ENCODE data around the gene SNCAIP.
A peak's percentile ranks its signal among the peaks of the same experiment; 100 is the strongest.
"Not testable (repeated sequence)": the region's sequence is repeated elsewhere in the genome, so short reads cannot be mapped to it uniquely, and the experiment has no call there.

The SNCAIP gene

DNA sequence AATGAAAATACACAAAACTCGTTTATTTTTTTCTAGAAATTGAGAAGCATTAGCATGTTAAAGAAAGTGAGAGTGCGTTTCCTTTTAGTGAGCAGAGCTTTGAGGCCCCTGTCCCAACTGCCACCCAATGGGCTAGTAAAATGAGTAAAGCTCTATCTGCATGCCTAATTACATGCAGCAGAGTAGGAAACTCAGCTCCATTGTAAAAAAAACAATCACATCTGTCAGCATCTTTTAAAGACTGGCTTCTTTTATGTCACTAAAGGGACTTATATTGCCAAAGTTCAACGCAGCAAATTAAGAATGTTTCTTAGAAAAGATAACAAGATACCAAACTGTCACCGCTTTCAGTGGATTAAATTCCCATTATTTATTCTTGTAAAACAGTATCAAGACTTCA lies 154.0 kb downstream of the SNCAIP start:
- no peak for DNase-seq (ENCODE audit: low read depth)

DNA sequence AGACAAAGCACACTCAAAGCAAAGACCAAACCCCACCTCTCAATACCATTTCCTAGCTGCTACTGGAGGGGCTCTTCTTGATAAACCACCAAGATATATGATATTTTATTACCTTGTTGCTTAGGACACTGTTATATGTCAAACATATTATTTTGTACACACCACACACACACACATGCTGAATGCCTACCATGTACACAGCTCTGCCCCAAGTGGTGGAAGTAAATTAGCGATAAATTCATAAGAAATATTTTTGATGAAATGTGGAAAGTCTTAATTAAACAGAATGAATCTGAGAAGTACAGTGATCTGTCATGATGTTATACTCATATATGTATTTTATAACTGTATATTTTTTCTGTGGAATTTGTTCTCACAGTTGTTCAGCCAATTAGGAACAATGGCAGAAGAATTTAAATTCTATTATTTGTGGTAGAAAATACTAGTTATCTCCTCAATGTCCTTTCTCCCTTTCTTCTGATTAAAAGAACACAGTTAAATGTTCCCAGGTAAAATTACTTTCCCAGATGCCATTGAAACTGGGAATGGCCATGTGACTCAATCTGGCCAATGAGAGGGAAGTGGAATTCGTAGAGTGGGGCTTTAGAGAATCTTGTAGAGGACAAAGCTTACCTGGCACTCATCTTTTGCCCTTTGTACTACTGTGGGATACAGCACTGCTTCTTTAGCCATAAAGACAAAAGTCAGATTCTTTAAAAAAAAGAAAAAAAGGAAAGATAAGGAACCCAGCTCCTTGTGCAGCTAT lies 156.5 kb downstream of the SNCAIP start:
- no peak for DNase-seq (ENCODE audit: low read depth)

GRCh38 chr5:122469384-122469919 lies 157.4 kb downstream of the SNCAIP start:
- no peak for DNase-seq (ENCODE audit: low read depth)

DNA sequence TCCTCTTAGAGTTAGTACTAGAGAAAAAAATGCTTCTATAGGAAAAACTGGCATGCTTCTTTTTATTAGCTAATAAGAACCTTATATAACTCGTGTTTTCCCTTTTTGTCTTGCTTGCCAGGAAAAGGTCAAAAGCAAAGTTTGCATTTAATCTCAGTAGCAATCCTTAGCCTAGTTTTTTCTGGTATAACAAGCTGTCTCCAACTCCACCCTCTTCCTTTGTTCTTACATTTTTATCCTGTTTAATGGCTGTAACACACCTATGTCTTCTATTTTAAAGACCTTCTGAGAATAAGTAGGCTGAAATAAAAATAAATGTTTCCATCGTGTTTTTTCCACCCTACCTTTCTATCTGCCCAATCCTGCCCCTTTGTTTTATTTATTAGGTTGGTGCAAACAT lies 158.3 kb downstream of the SNCAIP start:
- no peak for DNase-seq (ENCODE audit: low read depth)

- DNase-seq (ENCODE audit: low read depth) = no peak
Observed at GRCh38 chr5:122471031-122471751, 159.2 kb downstream of the SNCAIP start.

- no peak for DNase-seq (ENCODE audit: low read depth)
Observed at GRCh38 chr5:122471752-122472061, 159.7 kb downstream of the SNCAIP start.

DNA sequence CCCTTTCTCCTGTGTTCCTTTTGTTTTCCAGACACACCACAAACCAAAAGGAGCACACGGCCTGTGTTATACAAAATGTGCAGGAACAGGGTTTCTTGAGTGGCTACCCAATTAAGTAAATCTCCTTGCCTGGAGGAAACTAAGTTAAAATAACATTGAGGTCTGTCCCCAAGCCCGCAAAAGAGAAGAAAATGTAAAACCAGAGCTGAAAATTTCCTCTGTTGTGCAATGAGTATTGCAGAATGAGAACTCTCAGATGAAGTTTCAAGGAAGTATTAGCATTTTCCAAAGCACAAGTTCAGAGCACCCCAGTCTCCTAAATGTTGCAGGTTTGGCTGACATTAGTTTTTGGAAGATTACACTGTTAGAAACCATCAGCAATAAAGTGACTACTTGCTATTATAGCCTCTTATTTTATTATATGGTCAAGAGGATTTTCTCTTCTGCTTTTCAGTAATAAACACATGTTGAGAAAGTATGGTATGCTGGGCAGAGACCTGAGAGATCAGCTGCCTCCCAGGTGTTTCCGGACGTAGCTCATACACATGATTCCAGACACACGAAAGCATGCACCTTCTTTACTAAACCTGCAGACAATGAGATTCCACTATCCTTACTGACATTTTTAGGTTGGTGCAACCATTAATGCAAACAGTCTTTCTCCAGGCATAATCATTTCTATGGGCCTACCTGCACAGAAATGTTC lies 161.3 kb downstream of the SNCAIP start:
- no peak for DNase-seq (ENCODE audit: low read depth)

DNA sequence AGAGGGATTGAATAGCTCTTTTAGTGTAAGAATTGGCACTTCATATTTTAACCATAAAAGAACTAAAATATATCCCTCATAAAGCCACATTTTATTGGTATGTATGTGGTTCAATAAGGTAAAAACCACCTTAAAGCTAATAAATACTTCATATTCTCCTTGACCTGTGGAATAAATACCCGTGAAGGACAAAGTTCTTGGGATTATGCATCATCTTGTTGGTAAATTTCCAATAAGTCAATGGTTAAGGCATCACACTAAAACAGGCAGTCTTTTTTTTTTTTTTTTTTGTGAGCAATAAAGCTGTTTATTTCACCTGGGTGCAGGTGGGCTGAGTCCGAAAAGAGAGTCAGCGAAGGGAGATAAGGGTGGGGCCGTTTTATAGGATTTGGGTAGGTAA lies 161.9 kb downstream of the SNCAIP start:
- DNase-seq (ENCODE audit: low read depth) = no peak

DNA sequence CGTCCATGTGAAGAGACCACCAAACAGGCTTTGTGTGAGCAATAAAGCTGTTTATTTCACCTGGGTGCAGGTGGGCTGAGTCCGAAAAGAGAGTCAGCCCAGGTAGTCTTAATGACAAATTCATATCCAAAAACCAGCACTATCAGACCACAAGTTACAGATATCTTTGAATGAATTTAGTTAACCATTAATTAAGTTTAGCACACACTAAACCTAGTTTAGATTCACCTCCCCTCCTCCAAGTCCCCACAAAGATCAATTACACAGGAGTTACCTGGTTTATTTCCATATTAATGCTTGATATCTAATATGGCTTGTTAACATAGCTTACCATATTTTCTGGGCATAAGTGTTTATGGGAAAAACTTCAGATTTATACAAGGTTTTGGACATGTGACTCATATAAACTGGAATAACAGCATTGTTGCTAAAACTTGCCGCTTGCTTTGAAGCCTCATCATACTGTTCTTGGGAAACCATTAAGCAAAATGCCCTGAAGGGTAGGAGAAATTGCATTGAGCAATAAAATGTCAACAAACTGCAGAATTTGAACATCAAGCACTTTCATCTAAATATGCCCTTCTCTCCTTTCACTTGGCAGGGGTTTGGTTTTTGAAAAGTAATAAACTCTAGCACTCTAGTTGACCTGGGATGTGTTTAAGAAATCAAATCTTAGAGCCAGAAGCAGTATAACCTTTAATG lies 166.9 kb downstream of the SNCAIP start:
- no peak for DNase-seq (ENCODE audit: low read depth)

GRCh38 chr5:122480146-122480545 lies 168.1 kb downstream of the SNCAIP start:
- DNase-seq (ENCODE audit: low read depth) = no peak

- no peak for DNase-seq (ENCODE audit: low read depth)
Observed at GRCh38 chr5:122484103-122484502, 172.1 kb downstream of the SNCAIP start.

DNA sequence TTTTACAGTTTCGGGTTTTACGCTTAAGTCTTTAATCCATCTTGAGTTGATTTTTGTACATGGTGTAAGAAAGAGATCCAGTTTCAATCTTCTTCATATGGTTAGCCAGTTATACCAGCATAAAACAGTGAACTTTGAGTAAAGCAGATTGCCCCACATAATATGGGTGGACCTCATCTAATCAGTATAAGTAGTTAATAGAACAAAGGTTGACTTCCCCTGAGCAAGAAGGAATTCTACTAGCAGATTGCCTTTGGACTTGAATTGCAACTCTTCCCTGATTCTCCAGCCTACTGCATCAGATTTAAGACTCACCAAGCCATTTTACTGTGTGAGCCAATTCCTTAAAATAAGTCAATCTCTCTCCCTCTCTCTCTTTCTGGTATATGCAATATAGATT lies 173.2 kb downstream of the SNCAIP start:
- DNase-seq (ENCODE audit: low read depth) = no peak

- not testable (repeated sequence) for DNase-seq (ENCODE audit: low read depth)
Observed at GRCh38 chr5:122486616-122487015, 174.6 kb downstream of the SNCAIP start.

- DNase-seq (ENCODE audit: low read depth) = no peak
Observed at GRCh38 chr5:122490718-122491117, 178.7 kb downstream of the SNCAIP start.

DNA sequence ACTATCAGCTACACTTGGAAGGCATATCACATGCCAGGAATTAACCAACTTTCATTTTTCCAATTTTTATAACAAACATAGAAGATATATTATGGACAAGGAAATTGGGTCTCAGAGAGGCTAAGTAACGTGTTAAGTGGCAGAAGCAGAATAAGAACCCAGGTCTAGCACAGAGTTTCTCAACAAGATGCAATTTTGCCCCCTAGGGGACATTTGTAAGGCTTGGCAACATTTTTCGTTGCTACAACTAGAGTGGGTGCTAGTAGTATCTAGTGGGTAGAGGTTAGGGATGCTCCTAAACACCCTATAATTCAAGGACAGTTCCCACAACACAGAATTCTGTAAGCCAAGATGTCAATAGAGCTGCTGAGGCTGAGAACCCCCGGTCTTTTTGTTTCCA lies 180.6 kb downstream of the SNCAIP start:
- DNase-seq (ENCODE audit: low read depth) = peak; percentile 37

DNA sequence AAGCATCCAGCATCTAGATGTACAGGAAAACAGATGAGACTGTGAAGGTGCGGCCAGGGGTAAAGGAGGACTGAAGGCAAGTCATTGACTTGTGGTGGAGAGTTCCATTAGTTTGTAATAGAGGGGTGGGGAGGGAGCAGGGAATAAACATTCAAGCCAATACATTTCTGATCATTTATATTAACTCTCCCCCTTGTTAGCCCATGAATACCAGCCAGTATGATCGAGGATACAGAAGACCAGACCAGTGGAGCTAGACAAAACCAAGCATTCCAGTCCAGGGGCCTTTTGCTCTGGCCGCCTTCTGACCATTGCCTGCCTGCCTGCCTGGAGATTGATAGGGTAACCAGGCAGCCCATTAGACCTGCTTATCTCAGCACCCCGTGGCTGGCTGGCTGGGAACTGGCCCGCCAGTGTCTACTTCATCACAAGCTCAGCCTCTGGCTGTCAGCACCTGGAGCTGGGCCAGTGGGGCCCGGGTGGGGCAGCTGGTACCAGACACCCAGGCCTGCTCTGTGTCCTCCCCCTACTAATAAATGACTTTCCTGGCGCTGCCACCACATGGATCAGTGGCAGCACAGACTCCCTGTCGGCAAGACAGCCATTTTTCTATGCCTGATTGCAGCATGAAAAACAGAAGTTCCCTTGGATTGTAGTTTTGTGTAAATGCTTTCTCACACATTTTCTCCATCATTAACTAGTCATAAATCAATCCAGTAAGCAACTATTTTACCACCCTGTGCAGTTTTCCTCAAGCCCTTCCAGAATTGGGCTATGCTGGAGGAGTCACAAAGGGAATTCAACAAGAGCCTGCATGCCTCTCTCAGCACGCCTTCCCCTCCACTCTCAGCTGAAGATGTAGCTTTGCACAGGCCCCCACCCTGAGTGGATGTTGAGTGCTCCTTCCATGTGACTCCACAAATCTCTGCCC lies 181.3 kb downstream of the SNCAIP start:
- no peak for DNase-seq (ENCODE audit: low read depth)

- DNase-seq (ENCODE audit: low read depth) = no peak
Observed at GRCh38 chr5:122494109-122494508, 182.1 kb downstream of the SNCAIP start.

DNA sequence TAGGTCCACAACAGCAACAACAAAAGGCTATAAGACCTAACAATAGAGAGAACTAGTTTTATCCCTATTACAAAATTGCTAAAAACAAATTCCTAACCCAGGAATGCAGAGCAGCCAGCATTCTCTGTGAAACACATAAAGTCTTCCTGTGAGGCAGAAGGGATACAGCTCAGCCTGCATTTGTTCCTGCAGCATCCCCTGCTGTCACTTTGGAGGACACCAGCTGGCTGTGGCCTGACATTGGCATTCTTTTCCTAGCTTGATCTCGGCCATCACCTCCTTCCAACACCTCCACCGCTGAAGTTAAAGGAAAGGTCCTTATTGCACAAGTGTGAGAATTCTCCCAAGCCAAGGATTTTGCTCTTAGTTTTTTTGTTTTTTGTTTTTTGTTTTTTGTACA lies 186.1 kb downstream of the SNCAIP start:
- DNase-seq (ENCODE audit: low read depth) = no peak

DNA sequence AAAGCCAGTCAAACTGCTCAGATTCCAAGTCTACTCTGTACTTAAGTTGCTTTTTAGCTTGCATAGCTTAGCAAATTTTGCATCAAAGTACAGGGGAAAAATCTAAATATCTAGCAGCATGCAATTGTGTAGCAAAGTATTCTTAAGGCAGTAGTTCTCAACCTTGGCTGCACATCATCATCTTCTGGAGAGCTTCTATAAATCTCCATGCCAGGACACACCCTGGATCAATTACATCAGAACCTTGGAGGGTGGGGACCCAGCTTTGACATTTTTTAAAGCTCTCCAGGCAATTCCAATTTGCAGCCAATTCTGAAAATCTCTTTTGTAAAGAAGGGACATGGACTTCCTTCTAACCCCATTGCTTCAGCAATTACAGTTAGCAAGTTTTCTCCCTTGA lies 187.5 kb downstream of the SNCAIP start:
- no peak for DNase-seq (ENCODE audit: low read depth)

- DNase-seq (ENCODE audit: low read depth) = peak; percentile 72
Observed at GRCh38 chr5:122500245-122501088, 188.4 kb downstream of the SNCAIP start.
